EL (cell line): ENCODE results near the gene CAMSAP3.
A peak's percentile ranks its signal among the peaks of the same experiment; 100 is the strongest.

Experiments
- DNase-seq: peaks from one replicate; pipeline ENCODE4 v3.0.0-alpha.2; 2016

Gene CAMSAP3, protein sequence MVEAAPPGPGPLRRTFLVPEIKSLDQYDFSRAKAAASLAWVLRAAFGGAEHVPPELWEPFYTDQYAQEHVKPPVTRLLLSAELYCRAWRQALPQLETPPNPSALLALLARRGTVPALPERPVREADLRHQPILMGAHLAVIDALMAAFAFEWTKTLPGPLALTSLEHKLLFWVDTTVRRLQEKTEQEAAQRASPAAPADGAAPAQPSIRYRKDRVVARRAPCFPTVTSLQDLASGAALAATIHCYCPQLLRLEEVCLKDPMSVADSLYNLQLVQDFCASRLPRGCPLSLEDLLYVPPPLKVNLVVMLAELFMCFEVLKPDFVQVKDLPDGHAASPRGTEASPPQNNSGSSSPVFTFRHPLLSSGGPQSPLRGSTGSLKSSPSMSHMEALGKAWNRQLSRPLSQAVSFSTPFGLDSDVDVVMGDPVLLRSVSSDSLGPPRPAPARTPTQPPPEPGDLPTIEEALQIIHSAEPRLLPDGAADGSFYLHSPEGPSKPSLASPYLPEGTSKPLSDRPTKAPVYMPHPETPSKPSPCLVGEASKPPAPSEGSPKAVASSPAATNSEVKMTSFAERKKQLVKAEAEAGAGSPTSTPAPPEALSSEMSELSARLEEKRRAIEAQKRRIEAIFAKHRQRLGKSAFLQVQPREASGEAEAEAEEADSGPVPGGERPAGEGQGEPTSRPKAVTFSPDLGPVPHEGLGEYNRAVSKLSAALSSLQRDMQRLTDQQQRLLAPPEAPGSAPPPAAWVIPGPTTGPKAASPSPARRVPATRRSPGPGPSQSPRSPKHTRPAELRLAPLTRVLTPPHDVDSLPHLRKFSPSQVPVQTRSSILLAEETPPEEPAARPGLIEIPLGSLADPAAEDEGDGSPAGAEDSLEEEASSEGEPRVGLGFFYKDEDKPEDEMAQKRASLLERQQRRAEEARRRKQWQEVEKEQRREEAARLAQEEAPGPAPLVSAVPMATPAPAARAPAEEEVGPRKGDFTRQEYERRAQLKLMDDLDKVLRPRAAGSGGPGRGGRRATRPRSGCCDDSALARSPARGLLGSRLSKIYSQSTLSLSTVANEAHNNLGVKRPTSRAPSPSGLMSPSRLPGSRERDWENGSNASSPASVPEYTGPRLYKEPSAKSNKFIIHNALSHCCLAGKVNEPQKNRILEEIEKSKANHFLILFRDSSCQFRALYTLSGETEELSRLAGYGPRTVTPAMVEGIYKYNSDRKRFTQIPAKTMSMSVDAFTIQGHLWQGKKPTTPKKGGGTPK

DNA sequence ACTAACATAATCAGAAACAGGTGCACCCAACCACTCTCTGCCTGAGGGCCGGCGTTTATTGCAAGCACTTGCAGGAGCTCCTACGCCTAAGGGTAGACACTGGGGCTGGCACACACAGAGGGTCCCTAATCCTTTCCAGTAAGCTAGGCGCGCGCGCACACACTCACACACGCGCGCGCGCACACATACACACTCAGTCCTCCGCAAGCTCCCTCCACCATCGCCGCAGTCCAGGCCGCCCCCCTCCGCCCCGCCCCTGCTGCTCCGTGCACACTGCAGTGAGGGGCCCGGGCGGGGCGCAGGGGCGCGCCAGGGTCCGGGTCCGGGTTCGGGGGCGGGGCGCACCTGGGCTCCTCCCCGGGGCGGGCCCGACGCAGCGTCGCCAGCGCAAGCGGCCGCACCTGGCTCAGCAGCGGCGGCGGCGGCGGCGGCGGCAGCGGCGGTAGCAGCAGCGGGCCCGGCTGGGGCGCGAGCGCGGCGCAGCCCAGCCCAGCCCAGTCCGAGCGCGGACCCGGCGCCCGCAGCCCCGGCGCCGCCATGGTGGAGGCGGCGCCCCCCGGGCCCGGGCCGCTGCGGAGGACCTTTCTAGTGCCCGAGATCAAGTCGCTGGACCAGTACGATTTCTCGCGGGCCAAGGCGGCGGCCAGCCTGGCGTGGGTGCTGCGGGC is at the start of gene CAMSAP3:
Gene CAMSAP3 (plus strand): TSS at position 398 of the 668 bp plus-strand sequence. CDS start 140 bp downstream, at position 538.
- DNase-seq, result no peak

DNA sequence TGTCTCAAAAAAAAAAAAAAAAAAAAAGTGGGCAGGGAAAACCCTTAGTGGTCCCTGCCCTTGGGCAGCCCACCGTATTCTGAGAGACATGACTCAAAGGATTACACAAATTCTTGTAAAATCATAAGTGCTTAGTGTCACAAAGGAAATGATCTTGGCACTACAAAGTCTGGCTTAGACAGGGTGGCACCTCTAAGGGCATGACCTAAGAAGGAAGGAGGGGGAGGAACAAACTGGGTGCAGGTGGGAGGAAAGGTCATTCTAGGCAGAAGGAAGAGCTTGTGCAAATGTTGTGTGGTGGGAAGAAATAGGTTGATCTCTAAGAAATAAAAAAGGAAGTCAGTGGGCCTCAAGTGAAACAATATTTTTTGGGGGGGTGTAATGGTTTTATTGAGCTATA is 49.8 kb upstream of the CAMSAP3 start:
- no peak for DNase-seq

DNA sequence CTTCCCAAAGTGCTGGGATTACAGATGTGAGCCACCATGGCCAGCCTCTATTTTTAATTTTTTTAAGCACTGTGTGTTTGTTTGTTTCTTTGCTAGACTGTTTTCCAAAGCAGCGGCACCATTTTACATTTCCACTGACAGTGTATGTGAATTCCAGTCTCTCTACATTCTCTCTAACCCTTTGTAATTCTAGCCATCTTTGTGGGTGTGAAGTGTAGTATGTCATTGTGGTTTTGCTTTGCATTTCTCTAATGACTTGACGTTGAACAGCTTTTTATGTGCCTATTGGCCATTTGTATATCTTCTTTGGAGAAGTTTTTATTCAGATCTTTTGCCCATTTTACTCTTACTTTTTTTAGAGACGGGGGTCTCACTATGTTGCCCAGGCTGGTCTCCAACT is 48.5 kb upstream of the CAMSAP3 start:
- DNase-seq, result no peak

DNA sequence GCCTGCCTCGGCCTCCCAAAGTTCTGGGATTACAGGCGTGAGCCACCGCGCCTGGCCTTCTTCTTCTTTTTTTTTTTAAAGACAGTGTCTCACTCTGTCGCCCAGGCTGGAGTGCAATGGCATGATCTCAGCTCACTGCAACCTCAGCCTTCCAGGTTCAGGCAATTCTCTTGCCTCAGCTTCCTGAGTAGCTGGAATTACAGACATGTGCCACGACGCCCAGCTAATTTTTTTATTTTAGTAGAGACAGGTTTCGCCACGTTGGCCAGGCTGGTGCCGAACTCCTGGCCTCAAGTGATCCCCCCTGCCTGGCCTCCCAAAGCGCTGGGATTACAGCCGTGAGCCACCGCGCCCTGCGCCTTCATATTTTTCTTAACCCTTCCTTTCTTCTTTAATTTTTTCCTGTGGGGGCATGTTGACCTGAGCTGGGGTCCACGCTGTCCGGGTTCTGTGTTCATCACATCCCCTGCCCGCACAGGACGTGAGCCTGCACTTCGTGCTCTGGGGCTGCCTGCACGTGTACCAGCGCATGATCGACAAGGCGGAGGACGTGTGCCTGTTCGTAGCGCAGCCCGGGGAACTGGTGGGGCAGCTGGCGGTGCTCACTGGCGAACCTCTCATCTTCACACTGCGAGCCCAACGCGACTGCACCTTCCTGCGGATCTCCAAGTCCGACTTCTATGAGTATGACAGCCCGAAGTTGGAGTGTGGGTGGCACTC is 46.1 kb upstream of the CAMSAP3 start:
- no peak for DNase-seq

DNA sequence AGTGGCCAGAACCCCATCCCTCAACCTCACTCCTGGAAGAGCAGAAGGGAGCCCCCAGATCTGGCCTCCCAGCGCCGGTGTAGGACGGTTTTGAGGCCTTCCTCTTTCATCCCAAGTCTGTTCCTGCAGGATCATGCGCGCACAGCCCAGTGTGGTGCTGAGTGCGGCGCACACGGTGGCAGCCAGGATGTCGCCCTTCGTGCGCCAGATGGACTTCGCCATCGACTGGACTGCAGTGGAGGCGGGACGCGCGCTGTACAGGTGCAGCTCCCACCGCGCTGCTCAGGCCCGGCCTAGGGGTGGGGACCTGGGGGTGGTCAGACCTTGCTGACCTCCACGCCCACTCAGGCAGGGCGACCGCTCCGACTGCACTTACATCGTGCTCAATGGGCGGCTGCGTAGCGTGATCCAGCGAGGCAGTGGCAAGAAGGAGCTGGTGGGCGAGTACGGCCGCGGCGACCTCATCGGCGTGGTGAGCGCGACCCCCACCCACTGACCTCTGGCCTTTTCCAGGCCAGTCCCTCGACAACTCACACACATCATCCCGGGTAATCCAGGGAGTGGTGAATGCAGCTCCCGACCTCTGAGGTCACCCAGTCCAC is 45.4 kb upstream of the CAMSAP3 start:
- DNase-seq, result no peak

DNA sequence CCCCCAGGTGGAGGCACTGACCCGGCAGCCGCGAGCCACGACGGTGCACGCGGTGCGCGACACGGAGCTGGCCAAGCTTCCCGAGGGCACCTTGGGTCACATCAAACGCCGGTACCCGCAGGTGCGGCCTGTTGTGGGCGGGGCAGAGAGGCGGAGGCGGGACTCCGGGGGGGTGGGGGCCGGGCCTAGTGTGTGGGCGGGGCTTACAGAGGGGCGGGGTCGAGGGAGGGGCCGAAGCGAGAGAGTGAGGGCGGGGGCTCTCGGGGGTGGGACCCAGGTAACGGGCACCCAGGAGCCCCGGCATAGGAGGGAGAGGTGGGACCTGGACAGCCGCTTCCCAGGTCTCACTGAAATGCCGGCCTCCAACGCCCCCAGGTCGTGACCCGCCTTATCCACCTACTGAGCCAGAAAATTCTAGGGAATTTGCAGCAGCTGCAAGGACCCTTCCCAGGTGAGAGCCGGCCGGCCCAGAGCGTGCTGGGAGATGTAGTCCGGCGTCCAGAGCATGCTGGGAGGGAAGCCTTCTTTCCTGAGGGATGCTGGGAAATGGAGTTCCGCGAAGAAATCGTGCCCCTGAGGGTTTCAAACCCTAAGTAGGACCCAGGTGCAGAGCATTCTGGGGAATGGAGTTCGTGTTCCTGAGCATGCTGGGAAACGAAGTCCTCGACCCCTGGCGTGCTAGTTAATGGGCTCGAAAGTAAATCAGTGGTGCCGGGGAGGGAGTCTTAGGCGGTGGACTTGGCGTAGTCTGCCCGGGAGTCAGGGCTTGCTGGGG is 44.5 kb upstream of the CAMSAP3 start:
- peak; percentile 17 for DNase-seq

DNA sequence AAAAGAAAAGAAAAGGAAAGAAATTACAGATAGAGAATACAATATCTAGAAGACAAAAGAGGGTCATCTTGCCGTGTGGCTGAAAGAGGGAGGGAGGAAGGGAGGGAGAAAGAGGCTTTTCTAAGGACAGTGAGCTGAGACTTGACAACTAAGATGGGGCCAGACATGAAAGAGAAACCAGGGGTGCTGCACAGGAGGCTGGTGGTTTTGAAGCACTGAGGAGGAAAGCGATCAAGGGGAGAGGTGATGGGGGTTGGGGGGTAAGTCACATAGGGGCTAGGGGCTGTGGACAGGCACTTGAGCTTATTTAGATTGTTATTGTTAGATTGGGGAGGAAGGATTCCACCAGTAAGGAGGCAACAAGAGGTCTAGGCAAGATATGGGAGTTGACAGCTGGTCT is 42.9 kb upstream of the CAMSAP3 start:
- no peak for DNase-seq

DNA sequence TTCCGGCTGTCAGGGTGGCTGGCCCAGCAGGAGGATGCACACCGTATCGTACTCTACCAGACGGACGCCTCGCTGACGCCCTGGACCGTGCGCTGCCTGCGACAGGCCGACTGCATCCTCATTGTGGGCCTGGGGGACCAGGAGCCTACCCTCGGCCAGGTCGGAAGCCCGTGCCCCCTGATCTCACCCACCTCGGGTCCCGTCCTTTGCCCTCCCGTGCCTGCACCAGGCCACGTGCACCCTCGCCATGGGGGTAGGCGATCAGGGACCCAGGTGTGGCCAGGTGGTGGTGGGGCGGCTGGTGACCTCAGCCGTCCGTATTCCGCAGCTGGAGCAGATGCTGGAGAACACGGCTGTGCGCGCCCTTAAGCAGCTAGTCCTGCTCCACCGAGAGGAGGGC is 41.1 kb upstream of the CAMSAP3 start:
- DNase-seq, result no peak

DNA sequence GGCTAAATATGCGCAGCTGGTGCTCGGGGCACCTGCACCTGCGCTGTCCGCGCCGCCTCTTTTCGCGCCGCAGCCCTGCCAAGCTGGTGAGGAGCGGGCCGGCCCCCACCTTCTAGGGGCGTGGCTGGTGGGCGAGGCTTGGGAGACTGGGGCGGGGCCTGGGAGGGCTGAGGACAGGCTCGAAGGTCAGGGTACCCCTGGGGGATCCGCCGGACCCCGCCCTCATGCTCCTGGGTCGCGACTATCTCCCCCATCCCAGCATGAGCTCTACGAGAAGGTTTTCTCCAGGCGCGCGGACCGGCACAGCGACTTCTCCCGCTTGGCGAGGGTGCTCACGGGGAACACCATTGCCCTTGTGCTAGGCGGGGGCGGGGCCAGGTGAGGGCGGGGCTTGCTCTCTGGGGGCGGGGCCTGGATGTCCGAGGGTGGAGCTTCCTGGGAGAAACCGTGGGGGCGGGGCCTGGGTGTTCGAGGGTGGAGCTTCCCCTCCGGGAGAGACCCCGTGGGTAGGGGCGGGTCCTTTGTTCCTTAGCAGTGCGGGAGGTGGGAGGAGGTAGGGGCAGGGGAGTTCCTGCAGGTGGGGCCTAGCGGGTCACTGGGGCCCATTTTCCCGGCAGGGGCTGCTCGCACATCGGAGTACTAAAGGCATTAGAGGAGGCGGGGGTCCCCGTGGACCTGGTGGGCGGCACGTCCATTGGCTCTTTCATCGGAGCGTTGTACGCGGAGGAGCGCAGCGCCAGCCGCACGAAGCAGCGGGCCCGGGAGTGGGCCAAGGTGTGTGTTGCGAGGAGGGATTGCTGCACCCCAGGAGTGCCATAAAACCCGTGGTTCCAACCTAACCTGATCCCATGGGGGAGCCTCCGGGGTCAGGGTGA is 40.4 kb upstream of the CAMSAP3 start:
- no peak for DNase-seq

DNA sequence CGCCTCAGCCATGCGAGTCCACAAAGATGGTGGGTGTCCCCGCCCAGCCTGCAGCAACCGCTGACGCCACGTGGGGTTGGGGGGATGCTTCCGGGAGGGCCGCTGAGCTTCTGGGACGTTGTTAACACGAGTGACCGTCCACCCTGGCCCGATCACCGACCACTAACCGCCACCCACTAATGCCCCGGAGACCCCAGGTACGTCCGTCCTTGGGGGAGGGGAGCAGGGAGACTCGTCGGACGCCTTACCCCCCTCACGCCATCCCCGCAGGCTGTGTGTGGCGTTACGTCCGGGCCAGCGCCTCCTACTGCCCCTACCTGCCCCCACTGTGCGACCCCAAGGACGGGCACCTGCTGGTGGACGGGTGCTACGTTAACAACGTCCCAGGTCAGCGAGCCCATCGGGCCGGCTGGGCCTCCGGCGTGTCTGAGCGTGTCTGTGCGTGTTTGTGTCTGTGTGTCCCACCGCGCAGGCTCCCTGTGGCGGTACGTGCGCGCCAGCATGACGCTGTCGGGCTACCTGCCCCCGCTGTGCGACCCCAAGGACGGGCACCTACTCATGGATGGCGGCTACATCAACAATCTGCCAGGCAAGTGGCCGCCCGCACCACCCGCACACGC is 38.9 kb upstream of the CAMSAP3 start:
- DNase-seq, result no peak

DNA sequence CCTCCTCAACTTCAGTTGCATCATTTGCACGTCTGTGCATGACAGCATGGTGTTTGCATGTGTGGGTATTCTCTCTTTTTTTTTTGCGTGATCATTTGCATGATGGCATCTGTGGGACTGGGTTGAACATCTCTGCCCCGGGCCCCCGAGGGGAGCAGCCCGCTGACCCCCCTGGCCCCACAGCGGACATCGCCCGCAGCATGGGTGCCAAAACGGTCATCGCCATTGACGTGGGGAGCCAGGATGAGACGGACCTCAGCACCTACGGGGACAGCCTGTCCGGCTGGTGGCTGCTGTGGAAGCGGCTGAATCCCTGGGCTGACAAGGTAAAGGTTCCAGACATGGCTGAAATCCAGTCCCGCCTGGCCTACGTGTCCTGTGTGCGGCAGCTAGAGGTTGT is 37.0 kb upstream of the CAMSAP3 start:
- DNase-seq, result no peak

DNA sequence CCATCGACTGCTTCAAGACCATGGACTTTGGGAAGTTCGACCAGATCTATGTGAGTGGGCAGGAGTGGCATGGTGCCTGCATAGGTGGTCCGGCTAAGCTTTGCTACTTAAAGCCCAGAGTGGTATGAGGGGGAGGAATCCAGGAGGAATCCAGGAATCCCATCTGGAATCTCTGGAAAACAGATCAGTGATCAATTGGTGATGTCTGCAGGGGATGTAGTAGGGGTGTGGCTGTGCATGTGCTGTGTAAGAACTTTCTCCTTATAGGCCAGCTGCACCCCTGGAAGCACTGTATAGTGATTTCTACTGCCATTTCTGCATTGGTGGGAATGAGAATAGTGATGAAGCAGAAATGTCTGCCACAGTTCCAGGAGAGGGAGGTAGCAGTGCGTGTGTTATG is 36.6 kb upstream of the CAMSAP3 start:
- DNase-seq, result no peak

DNA sequence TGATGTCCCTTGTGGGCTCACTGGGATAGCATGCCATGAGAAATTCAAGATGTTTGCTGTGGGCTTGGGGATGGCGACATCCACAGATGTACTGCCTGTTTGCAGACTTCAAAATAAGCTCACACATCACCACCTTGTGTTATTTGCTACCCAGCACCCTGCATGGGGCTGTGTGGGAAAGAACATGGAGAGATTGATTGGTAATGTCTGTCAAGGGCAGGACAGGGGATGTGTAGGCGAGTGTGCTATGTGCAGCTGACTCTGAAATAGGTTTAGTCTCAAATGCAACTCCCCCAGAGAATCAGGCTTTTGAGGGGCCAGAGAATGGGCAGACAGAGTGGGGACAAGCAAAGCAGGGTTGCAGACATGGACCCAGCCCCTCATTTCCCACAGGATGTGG is 35.4 kb upstream of the CAMSAP3 start:
- DNase-seq, result no peak

DNA sequence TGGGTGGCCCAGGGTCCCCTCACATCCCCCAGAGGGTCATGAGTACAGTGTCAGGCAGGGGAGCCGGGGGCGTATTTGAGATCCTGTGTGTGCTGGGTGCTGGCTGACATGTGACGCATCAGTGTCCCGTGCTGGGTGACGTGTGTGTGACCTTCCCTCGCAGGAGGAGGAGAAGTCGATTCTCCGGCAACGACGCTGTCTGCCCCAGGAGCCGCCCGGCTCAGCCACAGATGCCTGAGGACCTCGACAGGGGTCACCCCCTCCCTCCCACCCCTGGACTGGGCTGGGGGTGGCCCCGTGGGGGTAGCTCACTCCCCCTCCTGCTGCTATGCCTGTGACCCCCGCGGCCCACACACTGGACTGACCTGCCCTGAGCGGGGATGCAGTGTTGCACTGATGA is 34.3 kb upstream of the CAMSAP3 start:
- DNase-seq, result no peak

DNA sequence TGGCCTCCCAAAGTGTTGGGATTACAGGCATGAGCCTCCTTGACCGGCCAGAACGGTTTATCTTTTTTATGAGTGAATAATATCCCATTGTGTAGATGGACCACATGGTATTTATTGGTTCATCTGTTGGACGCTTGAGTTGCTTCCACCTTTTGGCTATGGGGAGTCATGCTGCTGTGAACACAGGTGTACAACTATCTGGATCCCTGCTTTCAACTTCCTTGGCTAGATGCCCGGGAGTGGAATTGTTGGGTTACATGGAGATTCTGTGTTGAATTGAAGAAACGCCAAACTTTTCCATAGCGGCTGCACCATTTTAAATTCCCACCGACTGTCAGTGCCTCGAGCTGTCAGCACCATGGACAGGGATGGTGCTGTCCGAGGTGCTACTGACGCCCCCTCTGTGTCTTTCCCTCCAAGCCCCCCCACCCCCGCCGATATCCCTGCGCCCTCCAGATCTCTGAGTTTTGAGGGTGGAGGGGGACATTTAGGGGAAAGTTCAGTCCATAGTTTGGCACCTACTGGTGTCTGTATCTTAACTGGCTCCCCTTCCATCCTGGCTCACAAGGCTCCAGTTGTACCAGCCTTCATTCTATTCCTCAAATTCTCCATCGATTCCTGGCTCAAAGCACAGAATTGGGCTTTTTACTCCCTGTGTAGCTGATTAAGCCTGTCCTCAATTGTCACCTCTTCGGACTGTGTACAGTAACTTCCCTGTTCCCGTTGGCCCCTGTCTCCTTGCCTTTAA is 32.8 kb upstream of the CAMSAP3 start:
- no peak for DNase-seq

DNA sequence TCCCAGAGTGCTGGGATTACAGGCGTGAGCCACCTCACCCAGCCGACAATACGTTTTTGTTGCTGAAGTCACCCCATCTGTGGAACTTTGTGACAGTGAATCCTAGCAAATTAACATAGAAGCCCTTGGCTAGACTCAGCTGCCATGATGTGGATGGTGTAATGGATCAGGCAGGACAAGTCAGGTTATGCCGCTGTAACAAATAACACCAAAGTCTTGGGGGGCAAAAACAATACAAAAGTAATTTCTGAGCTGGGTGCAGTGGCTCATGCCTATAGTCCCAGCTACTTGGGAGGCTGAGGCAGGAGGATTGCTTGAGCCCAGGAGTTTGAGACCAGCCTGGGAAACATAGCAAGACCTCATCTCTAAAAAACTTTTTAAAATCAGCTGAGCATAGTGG is 30.8 kb upstream of the CAMSAP3 start:
- DNase-seq, result no peak

DNA sequence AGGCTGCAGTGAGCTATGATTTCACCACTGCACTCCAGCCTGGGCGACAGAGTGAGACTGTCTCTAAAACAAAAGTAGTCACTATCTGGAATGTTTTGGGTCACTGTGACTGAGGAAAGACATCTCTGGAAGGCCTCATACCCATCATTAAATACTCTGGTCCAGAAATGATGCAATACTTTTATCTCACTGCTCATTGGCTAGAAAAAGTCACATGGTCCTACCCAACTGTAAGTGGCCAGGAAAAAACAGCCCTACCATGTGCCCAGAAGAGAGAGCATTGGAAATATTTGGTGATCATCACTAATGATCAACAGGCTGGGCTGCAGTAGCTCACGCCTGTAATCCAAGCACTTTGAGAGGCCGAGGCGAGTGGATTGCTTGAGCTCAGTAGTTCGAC is 30.3 kb upstream of the CAMSAP3 start:
- no peak for DNase-seq

DNA sequence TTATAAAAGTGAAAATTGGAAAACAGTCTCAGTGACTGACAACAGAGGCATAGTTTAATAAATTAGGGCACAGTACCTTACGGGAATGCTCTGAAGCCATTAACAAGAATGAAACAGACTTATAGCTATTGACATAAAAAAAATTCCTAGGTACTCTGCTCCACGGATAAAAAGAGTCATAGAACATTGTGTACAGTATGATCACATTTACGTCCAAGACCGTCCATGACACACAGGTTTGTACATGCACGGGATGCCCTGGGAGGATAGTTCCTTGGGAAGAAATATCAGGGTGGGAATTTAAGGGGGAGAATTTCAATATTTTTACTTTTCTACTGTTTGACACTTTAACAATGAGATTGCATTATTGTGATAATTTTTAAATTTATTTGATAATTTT is 24.9 kb upstream of the CAMSAP3 start:
- no peak for DNase-seq
